HEK293 (cell line): ENCODE measurements around the gene MAPRE2.

Experiments used
- IKZF3 ChIP-seq: fragments of 450-650 bp; IDR thresholded peaks from 2 replicates; pipeline ENCODE4 v1.5.0; 2018; ENCODE audit warnings: missing biosample characterization, mild to moderate bottlenecking, missing genetic modification characterization, moderate library complexity
- SETDB1 ChIP-seq: IDR thresholded peaks from one replicate; pipeline ENCODE4 v1.6.1; 2017; ENCODE audit warnings: mild to moderate bottlenecking, low read length, moderate library complexity, mixed read lengths; ENCODE audit not compliant: insufficient read length
- YY1 ChIP-seq: fragments of 450-650 bp; formaldehyde crosslinking; IDR thresholded peaks from 2 replicates; pipeline ENCODE4 v1.5.1; 2018; ENCODE audit warnings: missing biosample characterization, missing genetic modification characterization
- ZFP3 ChIP-seq: fragments of 450-650 bp; formaldehyde crosslinking; IDR thresholded peaks from 2 replicates; pipeline ENCODE4 v1.5.1; 2016; ENCODE audit warnings: low read depth, missing biosample characterization, missing genetic modification characterization
- ZNF138 ChIP-seq: fragments of 450-650 bp; formaldehyde crosslinking; IDR thresholded peaks from 2 replicates; pipeline ENCODE4 v1.5.1; 2016; ENCODE audit warnings: missing biosample characterization, missing genetic modification characterization, borderline replicate concordance
- ZNF350 ChIP-seq: fragments of 450-650 bp; formaldehyde crosslinking; IDR thresholded peaks from 2 replicates; pipeline ENCODE4 v1.5.0; 2017; ENCODE audit warnings: missing biosample characterization, mild to moderate bottlenecking, missing genetic modification characterization
- ZNF423 ChIP-seq: fragments of 450-650 bp; formaldehyde crosslinking; IDR thresholded peaks from 2 replicates; pipeline ENCODE4 v1.5.1; 2016; ENCODE audit warnings: missing biosample characterization, missing genetic modification characterization
- ZNF529 ChIP-seq: fragments of 450-650 bp; formaldehyde crosslinking; IDR thresholded peaks from 2 replicates; pipeline ENCODE4 v1.5.1; 2017; ENCODE audit warnings: missing genetic modification characterization, missing biosample characterization; ENCODE audit not compliant: insufficient replicate concordance
- TF ChIP-seq, protein P1 (sequence below): fragments of 450-650 bp; formaldehyde crosslinking; IDR thresholded peaks from 2 replicates; pipeline ENCODE4 v1.5.1; 2016; ENCODE audit warnings: missing biosample characterization, missing genetic modification characterization
- TF ChIP-seq, protein P2 (sequence below): fragments of 450-650 bp; formaldehyde crosslinking; IDR thresholded peaks from 2 replicates; pipeline ENCODE4 v1.5.1; 2016; ENCODE audit warnings: missing biosample characterization, missing genetic modification characterization
- TF ChIP-seq, protein P3 (sequence below): fragments of 450-650 bp; IDR thresholded peaks from 2 replicates; pipeline ENCODE4 v1.5.1; 2018; ENCODE audit warnings: missing biosample characterization, missing genetic modification characterization
- TF ChIP-seq, protein P4 (sequence below): fragments of 450-650 bp; formaldehyde crosslinking; IDR thresholded peaks from 2 replicates; pipeline ENCODE4 v1.5.1; 2016; ENCODE audit warnings: missing biosample characterization, missing genetic modification characterization
- TF ChIP-seq, protein P5 (sequence below): fragments of 450-650 bp; formaldehyde crosslinking; IDR thresholded peaks from 2 replicates; pipeline ENCODE4 v1.5.1; 2017; ENCODE audit warnings: missing biosample characterization, missing genetic modification characterization

DNA sequence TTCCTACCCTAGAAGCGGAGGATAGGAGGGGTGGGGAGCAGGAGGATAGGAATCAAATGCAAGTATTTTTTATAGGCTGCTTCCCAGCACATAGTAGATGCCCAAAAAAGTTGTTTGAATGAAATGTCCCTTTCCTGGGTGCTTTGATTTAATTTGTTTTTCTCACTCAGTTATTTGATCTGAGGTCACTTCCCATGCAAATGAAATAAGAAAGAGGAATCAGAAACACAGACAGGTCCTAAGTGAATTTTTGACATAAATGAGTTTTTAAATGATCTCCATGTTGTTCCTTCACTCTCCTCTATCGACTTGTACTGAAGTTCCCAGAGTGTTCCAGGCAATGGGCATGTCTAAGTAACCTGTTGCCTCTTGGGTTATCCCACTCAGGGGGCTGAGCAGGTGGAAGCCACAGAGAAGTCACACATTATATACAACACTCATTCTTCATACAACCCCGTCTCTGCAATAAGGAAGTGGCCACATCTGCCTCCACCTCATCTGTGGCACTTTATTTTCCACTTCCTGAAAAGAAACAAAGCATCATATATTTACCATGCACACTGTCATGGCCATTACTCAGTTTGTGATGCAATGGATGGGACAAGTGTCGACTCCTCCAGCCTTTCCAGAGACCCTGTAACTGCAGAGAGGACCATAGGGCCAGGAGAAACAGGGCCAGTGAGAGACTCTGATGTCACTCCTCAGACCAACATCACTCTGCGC, 117.7 kb downstream of the MAPRE2 start:
- TF ChIP-seq, protein P1, sequence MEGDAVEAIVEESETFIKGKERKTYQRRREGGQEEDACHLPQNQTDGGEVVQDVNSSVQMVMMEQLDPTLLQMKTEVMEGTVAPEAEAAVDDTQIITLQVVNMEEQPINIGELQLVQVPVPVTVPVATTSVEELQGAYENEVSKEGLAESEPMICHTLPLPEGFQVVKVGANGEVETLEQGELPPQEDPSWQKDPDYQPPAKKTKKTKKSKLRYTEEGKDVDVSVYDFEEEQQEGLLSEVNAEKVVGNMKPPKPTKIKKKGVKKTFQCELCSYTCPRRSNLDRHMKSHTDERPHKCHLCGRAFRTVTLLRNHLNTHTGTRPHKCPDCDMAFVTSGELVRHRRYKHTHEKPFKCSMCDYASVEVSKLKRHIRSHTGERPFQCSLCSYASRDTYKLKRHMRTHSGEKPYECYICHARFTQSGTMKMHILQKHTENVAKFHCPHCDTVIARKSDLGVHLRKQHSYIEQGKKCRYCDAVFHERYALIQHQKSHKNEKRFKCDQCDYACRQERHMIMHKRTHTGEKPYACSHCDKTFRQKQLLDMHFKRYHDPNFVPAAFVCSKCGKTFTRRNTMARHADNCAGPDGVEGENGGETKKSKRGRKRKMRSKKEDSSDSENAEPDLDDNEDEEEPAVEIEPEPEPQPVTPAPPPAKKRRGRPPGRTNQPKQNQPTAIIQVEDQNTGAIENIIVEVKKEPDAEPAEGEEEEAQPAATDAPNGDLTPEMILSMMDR, result no peak
- TF ChIP-seq IKZF3, result no peak
- no peak for TF ChIP-seq ZNF138 (tag by site-specific recombination)
- no peak for TF ChIP-seq ZNF423 (tag by site-specific recombination)
- TF ChIP-seq SETDB1, result no peak
- TF ChIP-seq, protein P2, sequence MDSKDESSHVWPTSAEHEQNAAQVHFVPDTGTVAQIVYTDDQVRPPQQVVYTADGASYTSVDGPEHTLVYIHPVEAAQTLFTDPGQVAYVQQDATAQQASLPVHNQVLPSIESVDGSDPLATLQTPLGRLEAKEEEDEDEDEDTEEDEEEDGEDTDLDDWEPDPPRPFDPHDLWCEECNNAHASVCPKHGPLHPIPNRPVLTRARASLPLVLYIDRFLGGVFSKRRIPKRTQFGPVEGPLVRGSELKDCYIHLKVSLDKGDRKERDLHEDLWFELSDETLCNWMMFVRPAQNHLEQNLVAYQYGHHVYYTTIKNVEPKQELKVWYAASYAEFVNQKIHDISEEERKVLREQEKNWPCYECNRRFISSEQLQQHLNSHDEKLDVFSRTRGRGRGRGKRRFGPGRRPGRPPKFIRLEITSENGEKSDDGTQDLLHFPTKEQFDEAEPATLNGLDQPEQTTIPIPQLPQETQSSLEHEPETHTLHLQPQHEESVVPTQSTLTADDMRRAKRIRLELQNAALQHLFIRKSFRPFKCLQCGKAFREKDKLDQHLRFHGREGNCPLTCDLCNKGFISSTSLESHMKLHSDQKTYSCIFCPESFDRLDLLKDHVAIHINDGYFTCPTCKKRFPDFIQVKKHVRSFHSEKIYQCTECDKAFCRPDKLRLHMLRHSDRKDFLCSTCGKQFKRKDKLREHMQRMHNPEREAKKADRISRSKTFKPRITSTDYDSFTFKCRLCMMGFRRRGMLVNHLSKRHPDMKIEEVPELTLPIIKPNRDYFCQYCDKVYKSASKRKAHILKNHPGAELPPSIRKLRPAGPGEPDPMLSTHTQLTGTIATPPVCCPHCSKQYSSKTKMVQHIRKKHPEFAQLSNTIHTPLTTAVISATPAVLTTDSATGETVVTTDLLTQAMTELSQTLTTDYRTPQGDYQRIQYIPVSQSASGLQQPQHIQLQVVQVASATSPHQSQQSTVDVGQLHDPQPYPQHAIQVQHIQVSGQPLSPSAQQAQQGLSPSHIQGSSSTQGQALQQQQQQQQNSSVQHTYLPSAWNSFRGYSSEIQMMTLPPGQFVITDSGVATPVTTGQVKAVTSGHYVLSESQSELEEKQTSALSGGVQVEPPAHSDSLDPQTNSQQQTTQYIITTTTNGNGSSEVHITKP (tag by site-specific recombination), result no peak
- TF ChIP-seq ZFP3 (tag by site-specific recombination), result no peak
- TF ChIP-seq, protein P3, sequence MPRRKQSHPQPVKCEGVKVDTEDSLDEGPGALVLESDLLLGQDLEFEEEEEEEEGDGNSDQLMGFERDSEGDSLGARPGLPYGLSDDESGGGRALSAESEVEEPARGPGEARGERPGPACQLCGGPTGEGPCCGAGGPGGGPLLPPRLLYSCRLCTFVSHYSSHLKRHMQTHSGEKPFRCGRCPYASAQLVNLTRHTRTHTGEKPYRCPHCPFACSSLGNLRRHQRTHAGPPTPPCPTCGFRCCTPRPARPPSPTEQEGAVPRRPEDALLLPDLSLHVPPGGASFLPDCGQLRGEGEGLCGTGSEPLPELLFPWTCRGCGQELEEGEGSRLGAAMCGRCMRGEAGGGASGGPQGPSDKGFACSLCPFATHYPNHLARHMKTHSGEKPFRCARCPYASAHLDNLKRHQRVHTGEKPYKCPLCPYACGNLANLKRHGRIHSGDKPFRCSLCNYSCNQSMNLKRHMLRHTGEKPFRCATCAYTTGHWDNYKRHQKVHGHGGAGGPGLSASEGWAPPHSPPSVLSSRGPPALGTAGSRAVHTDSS (tag by site-specific recombination), result no peak
- TF ChIP-seq ZNF529 (tag by site-specific recombination), result no peak
- TF ChIP-seq, protein P4, sequence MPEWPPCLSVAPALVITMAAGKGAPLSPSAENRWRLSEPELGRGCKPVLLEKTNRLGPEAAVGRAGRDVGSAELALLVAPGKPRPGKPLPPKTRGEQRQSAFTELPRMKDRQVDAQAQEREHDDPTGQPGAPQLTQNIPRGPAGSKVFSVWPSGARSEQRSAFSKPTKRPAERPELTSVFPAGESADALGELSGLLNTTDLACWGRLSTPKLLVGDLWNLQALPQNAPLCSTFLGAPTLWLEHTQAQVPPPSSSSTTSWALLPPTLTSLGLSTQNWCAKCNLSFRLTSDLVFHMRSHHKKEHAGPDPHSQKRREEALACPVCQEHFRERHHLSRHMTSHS, result no peak
- no peak for TF ChIP-seq YY1 (tag by site-specific recombination)
- no peak for TF ChIP-seq ZNF350 (tag by site-specific recombination)
- TF ChIP-seq, protein P5, sequence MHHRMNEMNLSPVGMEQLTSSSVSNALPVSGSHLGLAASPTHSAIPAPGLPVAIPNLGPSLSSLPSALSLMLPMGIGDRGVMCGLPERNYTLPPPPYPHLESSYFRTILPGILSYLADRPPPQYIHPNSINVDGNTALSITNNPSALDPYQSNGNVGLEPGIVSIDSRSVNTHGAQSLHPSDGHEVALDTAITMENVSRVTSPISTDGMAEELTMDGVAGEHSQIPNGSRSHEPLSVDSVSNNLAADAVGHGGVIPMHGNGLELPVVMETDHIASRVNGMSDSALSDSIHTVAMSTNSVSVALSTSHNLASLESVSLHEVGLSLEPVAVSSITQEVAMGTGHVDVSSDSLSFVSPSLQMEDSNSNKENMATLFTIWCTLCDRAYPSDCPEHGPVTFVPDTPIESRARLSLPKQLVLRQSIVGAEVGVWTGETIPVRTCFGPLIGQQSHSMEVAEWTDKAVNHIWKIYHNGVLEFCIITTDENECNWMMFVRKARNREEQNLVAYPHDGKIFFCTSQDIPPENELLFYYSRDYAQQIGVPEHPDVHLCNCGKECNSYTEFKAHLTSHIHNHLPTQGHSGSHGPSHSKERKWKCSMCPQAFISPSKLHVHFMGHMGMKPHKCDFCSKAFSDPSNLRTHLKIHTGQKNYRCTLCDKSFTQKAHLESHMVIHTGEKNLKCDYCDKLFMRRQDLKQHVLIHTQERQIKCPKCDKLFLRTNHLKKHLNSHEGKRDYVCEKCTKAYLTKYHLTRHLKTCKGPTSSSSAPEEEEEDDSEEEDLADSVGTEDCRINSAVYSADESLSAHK (tag by site-specific recombination), result no peak
